Muscle layer of duodenum (tissue), 2 donors: ENCODE measurements around the gene TRIM56.
"Not testable (repeated sequence)": the region's sequence is repeated elsewhere in the genome, so short reads cannot be mapped to it uniquely, and the experiment has no call there.

Source experiments
- H3K27ac ChIP-seq: one replicate; pipeline ENCODE4 v1.7.0; 2013; ENCODE audit warnings: mild to moderate bottlenecking, low read length
- H3K27me3 ChIP-seq: one replicate; pipeline ENCODE4 v1.7.0; 2013; ENCODE audit warnings: low read depth, mild to moderate bottlenecking, control low read depth, low read length
- H3K36me3 ChIP-seq, 2 donors: one replicate each; pipeline ENCODE4 v1.7.0; 2013; ENCODE audit warnings: low read length in 2 of 2, control low read depth in 1 of 2, mild to moderate bottlenecking in 1 of 2; ENCODE audit not compliant: insufficient read depth in 2 of 2, control insufficient read depth in 1 of 2
- H3K4me1 ChIP-seq, 2 donors: one replicate each; pipeline ENCODE4 v1.7.0; 2013; ENCODE audit warnings: low read length in 2 of 2, mild to moderate bottlenecking in 2 of 2, control low read depth in 1 of 2, moderate library complexity in 1 of 2; ENCODE audit not compliant: insufficient read depth in 2 of 2, control insufficient read depth in 1 of 2
- H3K4me3 ChIP-seq, 2 donors: one replicate each; pipeline ENCODE4 v1.7.0; 2013; ENCODE audit warnings: low read length in 2 of 2, low read depth in 1 of 2, mild to moderate bottlenecking in 1 of 2
- H3K9me3 ChIP-seq, 2 donors: one replicate each; pipeline ENCODE4 v1.7.0; 2013; ENCODE audit warnings: low read length in 2 of 2, control low read depth in 1 of 2, mild to moderate bottlenecking in 1 of 2; ENCODE audit not compliant: control insufficient read depth in 1 of 2
- donor health status: healthy.

Gene TRIM56

GRCh38 chr7:101071362-101072104 is 13.7 kb upstream of the TRIM56 start:
- not testable (repeated sequence) for H3K9me3 ChIP-seq

GRCh38 chr7:101075646-101076045 is 9.6 kb upstream of the TRIM56 start:
- no peak overlapping the region for H3K27ac ChIP-seq
- no peaks in the 10 kb centered on the region for H3K4me1 ChIP-seq
- no peaks in the 10 kb centered on the region for H3K36me3 ChIP-seq
- H3K27me3 ChIP-seq = no peaks in the 10 kb centered on the region
- no peak overlapping the region for H3K4me3 ChIP-seq
- H3K9me3 ChIP-seq = no peaks in the 10 kb centered on the region

More at GRCh38 chr7:101071362-101072104, 13.7 kb upstream of the TRIM56 start:
- H3K4me1 ChIP-seq, H3K27ac ChIP-seq, H3K4me3 ChIP-seq, H3K27me3 ChIP-seq, H3K36me3 ChIP-seq: not testable (repeated sequence)

GRCh38 chr7:101076183-101076582 is 9.1 kb upstream of the TRIM56 start:
- not testable (repeated sequence) for H3K27ac ChIP-seq, H3K4me3 ChIP-seq, H3K27me3 ChIP-seq, H3K9me3 ChIP-seq, H3K4me1 ChIP-seq, H3K36me3 ChIP-seq

- H3K27me3 ChIP-seq = no peaks in the 10 kb centered on the region
- H3K9me3 ChIP-seq = no peaks in the 10 kb centered on the region
- H3K4me3 ChIP-seq = no peak overlapping the region
- H3K4me1 ChIP-seq = no peaks in the 10 kb centered on the region
- no peak overlapping the region for H3K27ac ChIP-seq
- no peaks in the 10 kb centered on the region for H3K36me3 ChIP-seq
Measured at GRCh38 chr7:101077303-101078086, 7.8 kb upstream of the TRIM56 start.

GRCh38 chr7:101081432-101081831 is 3.8 kb upstream of the TRIM56 start:
- Histone ChIP-seq H3K4me1 (peaks cover 0 to 11% of the 10 kb centered on the region in 2 donors), H3K27ac (no peak overlapping the region), H3K4me3 (no peak overlapping the region)

GRCh38 chr7:101084865-101085161 is 468 bp upstream of the TRIM56 start:
- Histone ChIP-seq H3K36me3 (peaks cover 10 to 28% of the 10 kb centered on the region in 2 donors), H3K27ac (peak overlapping the region; percentile 92), H3K4me1 (peaks cover 4 to 23% of the 10 kb centered on the region in 2 donors), H3K9me3 (no peaks in the 10 kb centered on the region), H3K27me3 (no peaks in the 10 kb centered on the region), H3K4me3 (peak overlapping the region; percentile 85 to 90)

More at GRCh38 chr7:101081432-101081831, 3.8 kb upstream of the TRIM56 start:
- no peaks in the 10 kb centered on the region for H3K9me3 ChIP-seq
- H3K36me3 ChIP-seq = no peaks in the 10 kb centered on the region
- no peaks in the 10 kb centered on the region for H3K27me3 ChIP-seq

- H3K27me3 ChIP-seq = no peaks in the 10 kb centered on the region
- H3K36me3 ChIP-seq = peaks cover 16 to 30% of the 10 kb centered on the region in 2 donors
- H3K4me1 ChIP-seq = peaks cover 4 to 23% of the 10 kb centered on the region in 2 donors
- no peak overlapping the region for H3K4me3 ChIP-seq
- H3K27ac ChIP-seq = no peak overlapping the region
- no peaks in the 10 kb centered on the region for H3K9me3 ChIP-seq
Measured at GRCh38 chr7:101087334-101088068, 2.2 kb downstream of the TRIM56 start.

- Histone ChIP-seq H3K4me1 (peaks cover 4 to 23% of the 10 kb centered on the region in 2 donors), H3K27ac (no peak overlapping the region), H3K27me3 (no peaks in the 10 kb centered on the region), H3K9me3 (no peaks in the 10 kb centered on the region), H3K4me3 (no peak overlapping the region), H3K36me3 (peaks cover 16 to 30% of the 10 kb centered on the region in 2 donors)
Measured at GRCh38 chr7:101088069-101088425, 2.8 kb downstream of the TRIM56 start.

- Histone ChIP-seq H3K36me3 (peaks cover 16 to 30% of the 10 kb centered on the region in 2 donors), H3K4me3 (no peak overlapping the region), H3K27ac (no peak overlapping the region), H3K9me3 (no peaks in the 10 kb centered on the region), H3K4me1 (peaks cover 4 to 23% of the 10 kb centered on the region in 2 donors), H3K27me3 (no peaks in the 10 kb centered on the region)
Measured at GRCh38 chr7:101088858-101089529, 3.7 kb downstream of the TRIM56 start.

- H3K4me1 ChIP-seq = peaks cover 4 to 20% of the 10 kb centered on the region in 2 donors
- no peak overlapping the region for H3K27ac ChIP-seq
- H3K27me3 ChIP-seq = no peaks in the 10 kb centered on the region
- no peaks in the 10 kb centered on the region for H3K9me3 ChIP-seq
- H3K36me3 ChIP-seq = peaks cover 16 to 30% of the 10 kb centered on the region in 2 donors
- H3K4me3 ChIP-seq = no peak overlapping the region
Measured at GRCh38 chr7:101089876-101090275, 4.6 kb downstream of the TRIM56 start.
